NB4 (cell line): ENCODE data around the gene AMOTL2.
A peak's percentile ranks its signal among the peaks of the same experiment; 100 is the strongest.

Source experiments
- DNase-seq: peaks from one replicate; pipeline ENCODE4 v3.0.0; 2010; ENCODE audit warnings: low read depth
- H3K4me3 ChIP-seq: one replicate; pipeline ENCODE4 v1.5.1; 2011; ENCODE audit warnings: mild to moderate bottlenecking, low read depth, low read length, moderate library complexity
- MYC ChIP-seq: IDR thresholded peaks from 2 replicates; pipeline ENCODE4 v1.6.1; 2011; ENCODE audit warnings: low read depth, low read length
- POLR2A ChIP-seq: IDR thresholded peaks from 2 replicates; pipeline ENCODE4 v1.6.1; 2011; ENCODE audit warnings: mild to moderate bottlenecking; ENCODE audit not compliant: insufficient read length; ENCODE audit errors: extremely low read depth
- TF ChIP-seq, protein P1 (sequence below): IDR thresholded peaks from one replicate; pipeline ENCODE4 v1.5.1; 2012; ENCODE audit warnings: low read depth, low read length
- TF ChIP-seq, protein P2 (sequence below): IDR thresholded peaks from 2 replicates; pipeline ENCODE4 v1.6.1; 2011; ENCODE audit warnings: low read depth, low read length

Gene AMOTL2

DNA sequence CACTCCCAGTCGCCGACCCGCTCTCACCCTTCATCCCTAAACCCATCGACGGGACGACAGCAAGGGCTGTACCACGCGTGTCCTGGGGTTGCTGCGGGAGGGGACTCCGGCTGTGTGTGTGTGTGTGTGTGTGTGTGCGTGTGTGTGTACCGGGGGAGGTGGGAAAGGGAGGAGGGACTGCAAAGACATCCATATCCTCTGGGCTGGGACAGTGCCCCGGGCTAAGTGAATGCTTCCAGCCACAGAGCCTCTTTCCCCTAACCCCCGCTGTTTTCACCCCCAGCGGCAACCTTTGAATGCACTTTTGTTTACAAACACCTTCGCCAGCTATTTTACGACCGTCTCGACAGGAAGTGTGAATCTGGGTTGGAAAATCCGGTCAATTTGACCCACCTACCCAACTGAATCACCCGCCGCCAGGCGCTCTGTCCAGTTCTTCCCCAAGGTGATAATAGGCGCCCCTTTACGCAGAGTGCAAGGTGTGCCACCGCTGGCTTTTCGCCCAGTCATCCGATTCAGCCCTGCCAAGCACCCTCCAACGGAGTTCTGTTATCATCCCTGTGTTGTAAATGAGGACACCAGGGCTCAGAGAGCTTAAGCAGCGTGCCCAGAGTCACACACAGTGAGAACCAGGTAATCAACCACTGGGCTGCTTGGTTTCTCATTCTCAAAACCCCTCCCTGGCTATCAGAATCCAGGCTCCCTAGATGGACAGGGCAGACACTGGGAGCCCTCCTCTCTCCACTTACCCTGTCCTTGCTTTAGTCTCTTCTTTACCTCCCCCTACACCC, 739 bp upstream of the AMOTL2 start:
- no peak overlapping the region for H3K4me3 ChIP-seq
- no peak for DNase-seq
- TF ChIP-seq MYC (no peak), POLR2A (no peak)
- TF ChIP-seq, protein P1, sequence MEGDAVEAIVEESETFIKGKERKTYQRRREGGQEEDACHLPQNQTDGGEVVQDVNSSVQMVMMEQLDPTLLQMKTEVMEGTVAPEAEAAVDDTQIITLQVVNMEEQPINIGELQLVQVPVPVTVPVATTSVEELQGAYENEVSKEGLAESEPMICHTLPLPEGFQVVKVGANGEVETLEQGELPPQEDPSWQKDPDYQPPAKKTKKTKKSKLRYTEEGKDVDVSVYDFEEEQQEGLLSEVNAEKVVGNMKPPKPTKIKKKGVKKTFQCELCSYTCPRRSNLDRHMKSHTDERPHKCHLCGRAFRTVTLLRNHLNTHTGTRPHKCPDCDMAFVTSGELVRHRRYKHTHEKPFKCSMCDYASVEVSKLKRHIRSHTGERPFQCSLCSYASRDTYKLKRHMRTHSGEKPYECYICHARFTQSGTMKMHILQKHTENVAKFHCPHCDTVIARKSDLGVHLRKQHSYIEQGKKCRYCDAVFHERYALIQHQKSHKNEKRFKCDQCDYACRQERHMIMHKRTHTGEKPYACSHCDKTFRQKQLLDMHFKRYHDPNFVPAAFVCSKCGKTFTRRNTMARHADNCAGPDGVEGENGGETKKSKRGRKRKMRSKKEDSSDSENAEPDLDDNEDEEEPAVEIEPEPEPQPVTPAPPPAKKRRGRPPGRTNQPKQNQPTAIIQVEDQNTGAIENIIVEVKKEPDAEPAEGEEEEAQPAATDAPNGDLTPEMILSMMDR = no peak
- TF ChIP-seq, protein P2, sequence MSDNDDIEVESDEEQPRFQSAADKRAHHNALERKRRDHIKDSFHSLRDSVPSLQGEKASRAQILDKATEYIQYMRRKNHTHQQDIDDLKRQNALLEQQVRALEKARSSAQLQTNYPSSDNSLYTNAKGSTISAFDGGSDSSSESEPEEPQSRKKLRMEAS = no peak

DNA sequence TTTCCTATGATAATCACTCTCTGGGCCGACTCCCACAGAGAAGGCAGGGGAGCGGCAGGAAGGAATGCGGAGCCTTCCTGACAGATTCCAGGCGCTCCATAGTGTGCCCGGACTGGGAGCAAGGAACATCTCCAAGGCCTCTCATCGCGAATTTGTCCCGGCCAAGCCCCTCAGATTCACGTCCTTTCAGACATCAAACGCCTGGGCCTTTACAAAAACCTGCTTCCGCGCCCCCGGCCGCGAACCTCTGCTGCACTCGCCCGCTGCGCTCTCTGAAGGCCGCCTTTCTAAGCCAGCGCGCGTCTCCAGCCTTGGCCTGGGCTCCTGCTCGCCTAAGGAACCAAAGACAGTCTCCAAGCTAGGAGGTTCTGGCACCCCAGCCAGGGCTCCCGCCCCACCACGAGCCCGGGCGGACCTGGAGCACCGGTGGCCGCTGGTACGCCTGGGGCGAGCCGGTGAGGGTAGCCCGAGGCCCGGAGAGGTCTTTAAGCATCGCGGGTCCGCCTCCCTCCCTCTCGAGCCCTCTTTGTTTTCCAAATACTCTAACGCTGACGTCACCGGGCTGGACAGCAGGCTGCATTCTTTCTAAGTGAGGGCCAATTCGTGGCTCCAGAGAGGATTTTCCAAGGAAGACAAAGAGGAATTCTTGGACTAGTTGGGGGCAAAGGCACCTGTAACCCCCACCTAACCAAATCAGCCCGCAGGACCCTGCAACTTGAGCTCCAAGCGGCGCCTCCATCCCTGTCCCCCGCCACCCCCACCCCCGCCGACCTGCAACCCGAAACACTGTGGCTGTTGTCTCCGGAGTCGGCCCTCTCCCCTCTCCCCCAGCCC, 759 bp downstream of the AMOTL2 start:
- TF ChIP-seq, protein P1 = no peak
- TF ChIP-seq POLR2A = no peak
- TF ChIP-seq, protein P2 = no peak
- TF ChIP-seq MYC = no peak
- H3K4me3 ChIP-seq = no peak overlapping the region
- no peak for DNase-seq

DNA sequence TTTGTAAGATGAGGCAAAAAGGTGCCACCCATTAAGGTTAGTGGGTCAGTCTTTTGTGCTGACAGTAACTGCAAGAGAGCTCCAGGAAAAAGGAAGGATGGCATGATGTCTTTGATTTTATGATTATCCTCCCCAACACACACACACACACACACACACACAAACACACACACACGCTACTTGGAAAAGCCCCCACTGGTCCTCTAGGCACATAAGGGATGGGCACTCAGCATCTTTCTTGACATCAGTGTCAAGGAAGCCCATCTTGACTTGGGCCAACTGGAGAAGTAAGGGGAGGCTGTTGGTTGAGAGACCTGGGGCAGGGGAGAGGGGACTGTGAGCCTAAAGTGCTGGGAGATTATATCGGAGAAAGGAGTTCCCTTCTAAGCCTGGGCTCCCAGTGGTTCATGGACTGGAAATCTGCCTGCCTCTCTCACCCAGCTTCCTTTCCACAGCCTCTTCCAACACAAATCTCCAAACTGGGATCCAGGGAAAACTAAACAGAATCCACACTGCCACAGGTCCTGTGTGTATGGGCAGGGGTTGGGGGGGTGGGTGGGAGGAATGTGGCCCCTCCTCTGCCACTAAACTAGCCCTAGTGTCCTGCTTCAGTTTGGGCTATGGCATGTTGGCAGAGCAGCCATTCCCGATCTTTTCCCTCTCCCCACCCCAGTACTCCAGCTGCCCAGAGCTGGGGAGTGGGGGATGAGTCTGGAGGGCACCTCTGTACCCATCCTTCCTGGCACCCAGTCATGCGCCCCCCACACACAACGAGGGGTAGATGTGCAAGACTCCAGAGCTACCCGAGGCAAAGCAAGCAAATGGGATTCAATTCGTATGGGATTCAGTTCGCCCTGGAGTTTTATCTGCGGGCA, 1.6 kb downstream of the AMOTL2 start:
- no peak for DNase-seq
- no peak overlapping the region for H3K4me3 ChIP-seq
- TF ChIP-seq POLR2A = no peak

DNA sequence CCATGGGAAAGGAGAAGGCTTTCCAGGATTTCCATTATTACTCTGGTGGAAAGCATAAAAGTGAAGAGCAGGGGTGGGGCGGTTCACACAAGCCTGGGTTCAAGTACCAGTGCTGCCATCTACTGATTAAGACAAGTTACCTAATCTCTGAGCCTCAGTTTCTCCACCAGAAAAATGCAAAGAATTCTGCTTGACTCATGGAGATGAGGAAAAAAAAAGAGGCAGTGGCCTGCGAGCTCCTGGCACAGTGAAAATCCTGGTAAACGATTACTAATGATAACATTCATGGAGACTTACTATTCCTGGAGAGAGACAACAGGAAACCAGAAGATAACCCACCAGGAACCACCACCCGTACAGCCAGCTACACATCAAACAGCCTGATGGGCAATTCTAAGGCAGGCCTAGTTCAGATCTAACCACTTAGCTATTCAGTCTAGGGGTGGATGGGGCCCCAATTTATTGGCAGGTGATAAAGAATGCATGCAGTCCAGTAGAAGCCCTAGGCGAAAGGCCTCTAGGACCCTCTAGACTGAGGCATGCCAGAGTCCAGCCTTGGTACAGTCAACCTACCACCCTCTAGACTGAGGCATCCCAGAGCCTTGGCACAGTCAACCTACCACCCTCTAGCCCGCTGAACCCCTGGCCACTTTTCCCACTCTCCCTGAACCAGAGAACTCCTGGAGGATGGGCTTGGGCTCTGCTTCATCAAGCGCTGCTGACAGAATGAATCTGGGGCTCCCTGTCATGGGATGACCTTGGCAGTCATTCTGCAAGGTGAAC, 2.5 kb downstream of the AMOTL2 start:
- H3K4me3 ChIP-seq = no peak overlapping the region
- DNase-seq = no peak
- TF ChIP-seq, protein P2 = no peak
- TF ChIP-seq, protein P1 = no peak
- no peak for TF ChIP-seq MYC

DNA sequence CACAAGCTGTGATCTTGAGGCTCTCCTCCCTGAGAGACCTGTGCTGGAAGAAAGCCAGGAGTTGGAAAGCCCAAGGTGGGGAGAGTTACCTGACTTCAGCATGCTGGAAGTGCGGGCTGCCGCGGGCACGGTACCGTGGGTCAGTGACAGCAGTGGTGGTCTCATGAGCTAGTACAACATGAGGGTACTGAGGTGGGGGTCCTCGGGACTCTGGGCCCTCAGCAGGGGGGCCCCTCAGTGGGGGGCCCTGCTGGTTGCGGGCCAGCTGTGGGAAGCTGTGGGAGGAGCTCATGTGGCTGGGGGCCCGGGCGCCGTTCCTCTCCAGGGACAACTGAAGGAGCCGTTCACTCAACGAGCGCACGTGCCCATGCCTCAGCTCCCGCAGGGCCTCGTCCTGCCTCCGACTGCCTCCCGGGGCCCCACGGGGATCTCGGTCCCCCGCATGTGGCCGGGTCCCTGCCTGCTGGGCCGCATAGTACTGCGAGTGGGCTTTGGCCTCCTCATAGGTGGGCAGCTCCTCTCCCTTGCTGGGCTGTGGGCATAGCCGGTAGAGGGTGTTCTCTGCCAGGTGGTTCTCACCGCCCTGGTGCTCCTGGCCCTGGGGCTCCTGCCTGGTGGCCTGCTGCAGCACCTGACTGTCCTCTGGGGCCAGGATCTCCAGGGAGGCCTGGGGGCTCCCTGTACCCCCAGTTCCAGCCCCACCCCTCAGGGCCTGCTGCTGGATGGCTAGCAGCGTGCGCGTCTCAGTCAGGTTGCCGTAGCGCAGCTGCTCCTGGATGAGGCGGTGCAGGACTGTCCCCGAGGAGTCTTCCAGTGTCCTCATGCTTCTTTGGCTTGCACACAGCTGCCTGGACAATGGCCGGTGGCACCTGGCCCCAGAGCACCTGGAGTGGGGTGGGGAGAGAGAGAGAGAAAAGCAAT, 3.4 kb downstream of the AMOTL2 start:
- TF ChIP-seq POLR2A (no peak), MYC (no peak)
- TF ChIP-seq, protein P1 = no peak
- TF ChIP-seq, protein P2 = no peak
- no peak overlapping the region for H3K4me3 ChIP-seq
- DNase-seq = peak; percentile 25
